DMS79 treated with DMSO at 0.1 percent for 48 hours (cell line): ENCODE results near the gene ETV3.

ENCODE experiments used
- DNase-seq: peaks from one replicate; lab custom pipeline; 2025; lab: John Stamatoyannopoulos, UW

ETV3 gene

GRCh38 chr1:157161901-157162300, 23.7 kb upstream of the ETV3 start:
- no peak for DNase-seq

- DNase-seq, result no peak
These were observed 20.8 kb upstream of the ETV3 start for GRCh38 chr1:157158967-157159366.

- DNase-seq, result no peak
These were observed 19.5 kb upstream of the ETV3 start for GRCh38 chr1:157157501-157158190.

GRCh38 chr1:157156058-157156541, 17.9 kb upstream of the ETV3 start:
- DNase-seq, result peak; percentile 25

- DNase-seq, result no peak
These were observed 17.5 kb upstream of the ETV3 start for GRCh38 chr1:157155658-157156057.

GRCh38 chr1:157154940-157155514, 16.8 kb upstream of the ETV3 start:
- no peak for DNase-seq

GRCh38 chr1:157154291-157154690, 16.1 kb upstream of the ETV3 start:
- DNase-seq, result no peak

GRCh38 chr1:157153746-157154145, 15.6 kb upstream of the ETV3 start:
- no peak for DNase-seq

GRCh38 chr1:157152510-157152909, 14.3 kb upstream of the ETV3 start:
- no peak for DNase-seq

- DNase-seq, result no peak
These were observed 13.3 kb upstream of the ETV3 start for GRCh38 chr1:157151506-157151905.

GRCh38 chr1:157151073-157151472, 12.9 kb upstream of the ETV3 start:
- DNase-seq, result no peak

GRCh38 chr1:157150631-157151030, 12.4 kb upstream of the ETV3 start:
- no peak for DNase-seq

GRCh38 chr1:157147906-157148700, 9.9 kb upstream of the ETV3 start:
- no peak for DNase-seq

- DNase-seq, result no peak
These were observed 8.8 kb upstream of the ETV3 start for GRCh38 chr1:157147037-157147436.

- DNase-seq, result no peak
These were observed 8.0 kb upstream of the ETV3 start for GRCh38 chr1:157146244-157146643.

- no peak for DNase-seq
These were observed 6.9 kb upstream of the ETV3 start for GRCh38 chr1:157145076-157145475.

GRCh38 chr1:157144509-157144908, 6.3 kb upstream of the ETV3 start:
- no peak for DNase-seq

GRCh38 chr1:157142765-157143423, 4.7 kb upstream of the ETV3 start:
- no peak for DNase-seq

GRCh38 chr1:157142201-157142600, 4.0 kb upstream of the ETV3 start:
- no peak for DNase-seq

- no peak for DNase-seq
These were observed 3.1 kb upstream of the ETV3 start for GRCh38 chr1:157141212-157141855.

GRCh38 chr1:157140063-157140588, 1.9 kb upstream of the ETV3 start:
- no peak for DNase-seq
